ENCODE results near the gene CYP2S1. TPM values are rescaled to one million over a fixed set of nuclear protein-coding genes. Genes with fewer than 3 reads are reported as not detected.

Gene CYP2S1
- total RNA-seq, 1 experiment from 2014 or later = 191 TPM

- Mint-ChIP-seq H3K27ac (peak within 1 kb of the TSS; percentile 68), H3K9me3 (no peaks in the 10 kb centered on the region), H3K36me3 (peaks cover 9% of the 10 kb centered on the region), H3K4me1 (peaks cover 44% of the 10 kb centered on the region), H3K4me3 (peak within 1 kb of the TSS; percentile 78), H3K27me3 (ENCODE audit: low read depth) (no peaks in the 10 kb centered on the region; the same call in 1 of the 2 replicates)
- peak; percentile 82 for ATAC-seq
- DNase-seq (ENCODE audit: low spot score) = peak; percentile 82
- ChIA-PET CTCF (interaction anchor here (1.0 to 4.2 kb wide), 9 partner anchors 15 to 584 kb away, joined by 3 to 24 read pairs (median 4); partner anchors contain the start of gene EGLN2), POLR2A (interaction anchor here (1.0 to 2.1 kb wide), 3 partner anchors 26 to 45 kb away, joined by 3 to 24 read pairs (median 6); partner anchors contain the start of genes CYP2S1 and HNRNPUL1)
- TF ChIP-seq ARID4B (CRISPR knock-in tag; IDR thresholded peaks at IDR 0.05; ENCODE audit: borderline replicate concordance) (peak; percentile 49; the same call in 1 of the 2 replicates), KAT7 (CRISPR knock-in tag; IDR thresholded peaks at IDR 0.05; ENCODE audit: borderline replicate concordance) (no peak), ATF2 (CRISPR knock-in tag; IDR thresholded peaks at IDR 0.05; ENCODE audit: borderline replicate concordance, low read depth) (no peak), ETV6 (CRISPR knock-in tag; IDR thresholded peaks at IDR 0.05) (peak; percentile 73; the same call in 1 of the 2 replicates), NR3C1 (CRISPR knock-in tag; conservative IDR thresholded peaks at IDR 0.05; ENCODE audit: low read depth) (no peak), TP53 (CRISPR knock-in tag; IDR thresholded peaks at IDR 0.05) (peak; percentile 76; the same call in 1 of the 2 replicates), NR2C2 (CRISPR knock-in tag; IDR thresholded peaks at IDR 0.05) (no peak), EMX1 (CRISPR knock-in tag; IDR thresholded peaks at IDR 0.05) (no peak), FOXK1 (CRISPR knock-in tag; IDR thresholded peaks at IDR 0.05) (peak; percentile 48; the same call in 1 of the 2 replicates), HMGA2 (CRISPR knock-in tag; IDR thresholded peaks at IDR 0.05) (no peak), FOXP1 (CRISPR knock-in tag; IDR thresholded peaks at IDR 0.05; ENCODE audit: borderline replicate concordance) (0 out of 2 replicates have a peak, but pooled peaks have one; percentile 14), RORB (CRISPR knock-in tag; IDR thresholded peaks at IDR 0.05) (no peak), SMAD4 (CRISPR knock-in tag; IDR thresholded peaks at IDR 0.05) (no peak)
- TF ChIP-seq, protein P1, sequence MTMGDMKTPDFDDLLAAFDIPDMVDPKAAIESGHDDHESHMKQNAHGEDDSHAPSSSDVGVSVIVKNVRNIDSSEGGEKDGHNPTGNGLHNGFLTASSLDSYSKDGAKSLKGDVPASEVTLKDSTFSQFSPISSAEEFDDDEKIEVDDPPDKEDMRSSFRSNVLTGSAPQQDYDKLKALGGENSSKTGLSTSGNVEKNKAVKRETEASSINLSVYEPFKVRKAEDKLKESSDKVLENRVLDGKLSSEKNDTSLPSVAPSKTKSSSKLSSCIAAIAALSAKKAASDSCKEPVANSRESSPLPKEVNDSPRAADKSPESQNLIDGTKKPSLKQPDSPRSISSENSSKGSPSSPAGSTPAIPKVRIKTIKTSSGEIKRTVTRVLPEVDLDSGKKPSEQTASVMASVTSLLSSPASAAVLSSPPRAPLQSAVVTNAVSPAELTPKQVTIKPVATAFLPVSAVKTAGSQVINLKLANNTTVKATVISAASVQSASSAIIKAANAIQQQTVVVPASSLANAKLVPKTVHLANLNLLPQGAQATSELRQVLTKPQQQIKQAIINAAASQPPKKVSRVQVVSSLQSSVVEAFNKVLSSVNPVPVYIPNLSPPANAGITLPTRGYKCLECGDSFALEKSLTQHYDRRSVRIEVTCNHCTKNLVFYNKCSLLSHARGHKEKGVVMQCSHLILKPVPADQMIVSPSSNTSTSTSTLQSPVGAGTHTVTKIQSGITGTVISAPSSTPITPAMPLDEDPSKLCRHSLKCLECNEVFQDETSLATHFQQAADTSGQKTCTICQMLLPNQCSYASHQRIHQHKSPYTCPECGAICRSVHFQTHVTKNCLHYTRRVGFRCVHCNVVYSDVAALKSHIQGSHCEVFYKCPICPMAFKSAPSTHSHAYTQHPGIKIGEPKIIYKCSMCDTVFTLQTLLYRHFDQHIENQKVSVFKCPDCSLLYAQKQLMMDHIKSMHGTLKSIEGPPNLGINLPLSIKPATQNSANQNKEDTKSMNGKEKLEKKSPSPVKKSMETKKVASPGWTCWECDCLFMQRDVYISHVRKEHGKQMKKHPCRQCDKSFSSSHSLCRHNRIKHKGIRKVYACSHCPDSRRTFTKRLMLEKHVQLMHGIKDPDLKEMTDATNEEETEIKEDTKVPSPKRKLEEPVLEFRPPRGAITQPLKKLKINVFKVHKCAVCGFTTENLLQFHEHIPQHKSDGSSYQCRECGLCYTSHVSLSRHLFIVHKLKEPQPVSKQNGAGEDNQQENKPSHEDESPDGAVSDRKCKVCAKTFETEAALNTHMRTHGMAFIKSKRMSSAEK (CRISPR knock-in tag; IDR thresholded peaks at IDR 0.05; ENCODE audit: borderline replicate concordance) = no peak
- TF ChIP-seq, protein P2, sequence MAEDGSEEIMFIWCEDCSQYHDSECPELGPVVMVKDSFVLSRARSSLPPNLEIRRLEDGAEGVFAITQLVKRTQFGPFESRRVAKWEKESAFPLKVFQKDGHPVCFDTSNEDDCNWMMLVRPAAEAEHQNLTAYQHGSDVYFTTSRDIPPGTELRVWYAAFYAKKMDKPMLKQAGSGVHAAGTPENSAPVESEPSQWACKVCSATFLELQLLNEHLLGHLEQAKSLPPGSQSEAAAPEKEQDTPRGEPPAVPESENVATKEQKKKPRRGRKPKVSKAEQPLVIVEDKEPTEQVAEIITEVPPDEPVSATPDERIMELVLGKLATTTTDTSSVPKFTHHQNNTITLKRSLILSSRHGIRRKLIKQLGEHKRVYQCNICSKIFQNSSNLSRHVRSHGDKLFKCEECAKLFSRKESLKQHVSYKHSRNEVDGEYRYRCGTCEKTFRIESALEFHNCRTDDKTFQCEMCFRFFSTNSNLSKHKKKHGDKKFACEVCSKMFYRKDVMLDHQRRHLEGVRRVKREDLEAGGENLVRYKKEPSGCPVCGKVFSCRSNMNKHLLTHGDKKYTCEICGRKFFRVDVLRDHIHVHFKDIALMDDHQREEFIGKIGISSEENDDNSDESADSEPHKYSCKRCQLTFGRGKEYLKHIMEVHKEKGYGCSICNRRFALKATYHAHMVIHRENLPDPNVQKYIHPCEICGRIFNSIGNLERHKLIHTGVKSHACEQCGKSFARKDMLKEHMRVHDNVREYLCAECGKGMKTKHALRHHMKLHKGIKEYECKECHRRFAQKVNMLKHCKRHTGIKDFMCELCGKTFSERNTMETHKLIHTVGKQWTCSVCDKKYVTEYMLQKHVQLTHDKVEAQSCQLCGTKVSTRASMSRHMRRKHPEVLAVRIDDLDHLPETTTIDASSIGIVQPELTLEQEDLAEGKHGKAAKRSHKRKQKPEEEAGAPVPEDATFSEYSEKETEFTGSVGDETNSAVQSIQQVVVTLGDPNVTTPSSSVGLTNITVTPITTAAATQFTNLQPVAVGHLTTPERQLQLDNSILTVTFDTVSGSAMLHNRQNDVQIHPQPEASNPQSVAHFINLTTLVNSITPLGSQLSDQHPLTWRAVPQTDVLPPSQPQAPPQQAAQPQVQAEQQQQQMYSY (CRISPR knock-in tag; IDR thresholded peaks at IDR 0.05) = 0 out of 2 replicates have a peak, but pooled peaks have one; percentile 29
- TF ChIP-seq, protein P3, sequence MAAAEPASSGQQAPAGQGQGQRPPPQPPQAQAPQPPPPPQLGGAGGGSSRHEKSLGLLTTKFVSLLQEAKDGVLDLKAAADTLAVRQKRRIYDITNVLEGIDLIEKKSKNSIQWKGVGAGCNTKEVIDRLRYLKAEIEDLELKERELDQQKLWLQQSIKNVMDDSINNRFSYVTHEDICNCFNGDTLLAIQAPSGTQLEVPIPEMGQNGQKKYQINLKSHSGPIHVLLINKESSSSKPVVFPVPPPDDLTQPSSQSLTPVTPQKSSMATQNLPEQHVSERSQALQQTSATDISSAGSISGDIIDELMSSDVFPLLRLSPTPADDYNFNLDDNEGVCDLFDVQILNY (CRISPR knock-in tag; IDR thresholded peaks at IDR 0.05) = no peak
- TF ChIP-seq, protein P4, sequence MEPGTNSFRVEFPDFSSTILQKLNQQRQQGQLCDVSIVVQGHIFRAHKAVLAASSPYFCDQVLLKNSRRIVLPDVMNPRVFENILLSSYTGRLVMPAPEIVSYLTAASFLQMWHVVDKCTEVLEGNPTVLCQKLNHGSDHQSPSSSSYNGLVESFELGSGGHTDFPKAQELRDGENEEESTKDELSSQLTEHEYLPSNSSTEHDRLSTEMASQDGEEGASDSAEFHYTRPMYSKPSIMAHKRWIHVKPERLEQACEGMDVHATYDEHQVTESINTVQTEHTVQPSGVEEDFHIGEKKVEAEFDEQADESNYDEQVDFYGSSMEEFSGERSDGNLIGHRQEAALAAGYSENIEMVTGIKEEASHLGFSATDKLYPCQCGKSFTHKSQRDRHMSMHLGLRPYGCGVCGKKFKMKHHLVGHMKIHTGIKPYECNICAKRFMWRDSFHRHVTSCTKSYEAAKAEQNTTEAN (CRISPR knock-in tag; IDR thresholded peaks at IDR 0.05) = peak; percentile 88
- TF ChIP-seq, protein P5, sequence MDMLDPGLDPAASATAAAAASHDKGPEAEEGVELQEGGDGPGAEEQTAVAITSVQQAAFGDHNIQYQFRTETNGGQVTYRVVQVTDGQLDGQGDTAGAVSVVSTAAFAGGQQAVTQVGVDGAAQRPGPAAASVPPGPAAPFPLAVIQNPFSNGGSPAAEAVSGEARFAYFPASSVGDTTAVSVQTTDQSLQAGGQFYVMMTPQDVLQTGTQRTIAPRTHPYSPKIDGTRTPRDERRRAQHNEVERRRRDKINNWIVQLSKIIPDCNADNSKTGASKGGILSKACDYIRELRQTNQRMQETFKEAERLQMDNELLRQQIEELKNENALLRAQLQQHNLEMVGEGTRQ (CRISPR knock-in tag; IDR thresholded peaks at IDR 0.05) = no peak; the same call in 1 of the 2 replicates
Observed at GRCh38 chr19:41218615-41219507, 25.8 kb downstream of the CYP2S1 start, which contains the start of gene AXL. Gene AXL, plus strand, starts transcription at chr19:41219223. Its CDS starts 170 bp downstream, at chr19:41219393.
